Stimulated activated CD4-positive, alpha-beta T cell treated with anti-CD3 and anti-CD28 coated beads, Interleukin-12 subunit alpha, Interleukin-12 subunit beta, amount 100 ng/mL, for 4 hours (primary cell): ENCODE data around the gene LYPD1.
"Not testable (repeated sequence)": the region's sequence is repeated elsewhere in the genome, so short reads cannot be mapped to it uniquely, and the experiment has no call there.

Experiments used
- DNase-seq: peaks from one replicate; pipeline ENCODE4 v3.0.0-alpha.2; 2020

The LYPD1 gene

GRCh38 chr2:132669908-132670495, at the start of gene LYPD1:
TSS of gene LYPD1 (minus strand) at chr2:132670205. CDS start at chr2:132669932, 273 bp downstream.
- no peak for DNase-seq

GRCh38 chr2:132719480-132719879, 49.5 kb upstream of the LYPD1 start:
- DNase-seq, result no peak

GRCh38 chr2:132716954-132717353, 46.9 kb upstream of the LYPD1 start:
- no peak for DNase-seq

- no peak for DNase-seq
Measured at GRCh38 chr2:132715386-132716351, 45.7 kb upstream of the LYPD1 start.

GRCh38 chr2:132703396-132703795, 33.4 kb upstream of the LYPD1 start:
- no peak for DNase-seq

- DNase-seq, result no peak
Measured at GRCh38 chr2:132701810-132702209, 31.8 kb upstream of the LYPD1 start.

GRCh38 chr2:132699802-132700201, 29.8 kb upstream of the LYPD1 start:
- DNase-seq, result not testable (repeated sequence)

- not testable (repeated sequence) for DNase-seq
Measured at GRCh38 chr2:132698347-132698746, 28.3 kb upstream of the LYPD1 start.

GRCh38 chr2:132697556-132698205, 27.7 kb upstream of the LYPD1 start:
- no peak for DNase-seq

GRCh38 chr2:132692816-132693215, 22.8 kb upstream of the LYPD1 start:
- no peak for DNase-seq

GRCh38 chr2:132691556-132691955, 21.6 kb upstream of the LYPD1 start:
- DNase-seq, result no peak

- DNase-seq, result no peak
Measured at GRCh38 chr2:132690664-132691303, 20.8 kb upstream of the LYPD1 start.

- no peak for DNase-seq
Measured at GRCh38 chr2:132681766-132682165, 11.8 kb upstream of the LYPD1 start.

GRCh38 chr2:132680544-132680943, 10.5 kb upstream of the LYPD1 start:
- no peak for DNase-seq

- no peak for DNase-seq
Measured at GRCh38 chr2:132678483-132678882, 8.5 kb upstream of the LYPD1 start.

- DNase-seq, result no peak
Measured at GRCh38 chr2:132677661-132678060, 7.7 kb upstream of the LYPD1 start.

GRCh38 chr2:132676999-132677398, 7.0 kb upstream of the LYPD1 start:
- DNase-seq, result no peak

GRCh38 chr2:132671151-132671835, 1.3 kb upstream of the LYPD1 start:
- DNase-seq, result no peak

GRCh38 chr2:132670496-132671150, 618 bp upstream of the LYPD1 start:
- DNase-seq, result no peak

GRCh38 chr2:132668987-132669907, 758 bp downstream of the LYPD1 start:
- no peak for DNase-seq
